Right renal pelvis (tissue), 4 donors: ENCODE data around the gene RASGRP4. TPM values are rescaled to one million over a fixed set of nuclear protein-coding genes. Genes with fewer than 3 reads are reported as not detected.
"Not testable (repeated sequence)": the region's sequence is repeated elsewhere in the genome, so short reads cannot be mapped to it uniquely, and the experiment has no call there.

Experiments used
- DNase-seq, 4 donors: peaks; one replicate each; pipeline ENCODE4 v3.0.0-alpha.2; 2013; ENCODE audit warnings: low read depth in 4 of 4, low spot score in 3 of 4, missing footprints in 1 of 4
- polyA plus RNA-seq, 4 donors: library from polyadenylated mRNA; unstranded; fragments of 120-200 nt; gene quantifications; one replicate each; pipeline ENCODE4 v1.2.1, GENCODE V29; 2013; ENCODE audit not compliant: insufficient read length in 4 of 4

Gene RASGRP4
- polyA plus RNA-seq, 4 donors = 0.53 to 1.3 (median 0.84) TPM

DNA sequence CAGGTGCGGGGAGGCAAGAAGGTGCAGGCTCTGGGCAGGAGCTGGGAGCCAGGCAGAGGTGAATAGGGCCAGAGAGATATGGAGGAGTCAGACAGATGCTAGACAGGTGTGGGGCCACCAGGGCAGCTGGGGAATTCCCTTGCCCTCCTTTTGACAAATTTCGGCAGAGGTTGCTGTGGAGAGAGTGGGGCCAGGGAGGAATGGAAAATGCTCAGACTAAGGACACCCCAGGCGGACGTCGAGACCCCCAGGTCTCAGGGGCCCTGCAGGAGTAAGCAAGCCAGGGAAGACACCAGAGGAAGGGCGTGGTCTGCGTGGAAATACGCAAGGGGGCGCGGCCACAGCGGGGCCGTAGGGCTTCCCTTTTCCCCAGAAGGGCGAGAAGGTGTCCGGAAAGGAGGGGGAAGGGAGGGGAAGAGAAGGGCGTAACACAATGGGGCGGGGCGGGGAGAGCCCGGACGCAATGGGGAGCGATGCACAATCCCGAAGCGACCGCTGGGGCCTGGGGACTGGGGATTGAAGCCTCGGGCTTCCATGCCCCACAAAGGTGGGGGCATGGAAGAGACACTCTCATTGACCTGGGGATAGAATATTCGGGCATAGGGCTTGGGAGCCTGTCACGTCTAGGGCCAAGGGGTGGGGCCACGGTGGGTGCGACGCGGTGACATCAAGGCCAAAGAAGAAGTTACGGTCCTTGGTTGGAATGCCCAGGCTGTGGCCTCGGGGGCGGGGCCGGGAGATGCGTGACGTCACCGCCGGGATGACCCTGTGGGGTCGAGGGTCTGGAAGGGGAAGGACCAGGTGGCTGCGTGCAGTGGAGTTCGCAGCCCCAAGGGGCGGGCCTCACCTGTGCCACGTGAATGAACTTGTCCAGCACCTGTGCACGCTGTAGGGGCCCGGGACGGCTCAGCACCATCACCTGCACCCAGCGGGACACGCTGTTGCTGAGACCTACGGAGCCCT, 8.2 kb downstream of the RASGRP4 start:
- no peak for DNase-seq

DNA sequence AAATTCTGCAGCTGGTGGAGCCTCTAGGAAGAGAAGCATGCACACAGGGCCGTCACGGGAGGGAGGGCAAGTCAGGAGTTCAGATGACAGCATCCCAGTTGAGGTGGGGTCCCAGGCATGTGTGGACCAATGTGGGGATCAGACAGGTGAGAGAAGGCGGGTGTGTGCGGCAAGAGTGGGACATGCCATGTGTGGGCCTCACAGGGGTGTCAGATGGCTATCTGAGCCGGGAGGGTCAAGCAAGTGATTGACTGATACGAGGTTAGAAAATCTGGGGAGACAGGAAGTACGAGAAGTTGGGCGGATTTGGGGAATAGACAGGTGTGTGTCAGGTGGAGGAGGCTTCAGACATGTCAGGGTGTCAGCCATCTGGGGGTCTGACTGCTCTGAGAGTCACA, 8.9 kb downstream of the RASGRP4 start:
- no peak for DNase-seq

DNA sequence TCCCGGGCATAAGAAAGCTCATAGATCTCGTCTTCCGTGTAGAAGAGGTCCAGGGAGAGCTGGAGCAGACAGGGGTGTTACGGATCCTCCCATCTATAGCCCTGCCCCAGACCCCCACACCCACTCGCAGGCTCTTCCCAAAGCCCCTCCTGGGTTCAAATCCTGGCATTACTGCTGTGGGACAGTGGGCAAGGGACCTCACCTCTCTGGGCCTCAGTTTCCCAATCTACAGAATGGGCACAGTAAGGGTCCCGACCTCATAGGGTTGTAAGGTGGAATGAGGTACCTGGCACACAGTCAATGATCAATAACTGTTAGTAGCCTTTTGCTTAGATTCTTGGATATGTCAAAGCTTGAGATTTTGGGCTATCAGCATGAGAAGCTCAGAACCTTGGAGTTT, 12.6 kb downstream of the RASGRP4 start:
- DNase-seq = no peak

DNA sequence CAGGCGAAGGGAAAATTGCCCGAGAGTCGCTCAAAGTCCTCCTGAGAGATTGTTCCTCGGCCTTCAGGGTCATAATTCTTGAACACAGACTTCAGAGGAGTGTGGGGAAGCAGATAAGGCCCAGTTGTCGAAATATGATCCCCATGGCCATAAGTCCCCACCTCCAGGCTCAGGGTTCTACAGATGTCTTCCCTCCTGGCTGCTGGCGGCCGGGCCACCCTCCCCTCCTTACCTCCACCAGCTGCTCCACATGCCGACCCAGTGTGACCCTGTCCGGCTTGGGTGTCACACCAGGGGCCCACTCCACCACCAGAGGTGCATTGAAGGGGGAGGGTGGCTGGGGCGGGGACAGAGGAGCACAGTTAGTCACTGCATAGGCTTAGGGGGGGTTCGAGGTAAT, 13.1 kb downstream of the RASGRP4 start:
- DNase-seq = no peak

DNA sequence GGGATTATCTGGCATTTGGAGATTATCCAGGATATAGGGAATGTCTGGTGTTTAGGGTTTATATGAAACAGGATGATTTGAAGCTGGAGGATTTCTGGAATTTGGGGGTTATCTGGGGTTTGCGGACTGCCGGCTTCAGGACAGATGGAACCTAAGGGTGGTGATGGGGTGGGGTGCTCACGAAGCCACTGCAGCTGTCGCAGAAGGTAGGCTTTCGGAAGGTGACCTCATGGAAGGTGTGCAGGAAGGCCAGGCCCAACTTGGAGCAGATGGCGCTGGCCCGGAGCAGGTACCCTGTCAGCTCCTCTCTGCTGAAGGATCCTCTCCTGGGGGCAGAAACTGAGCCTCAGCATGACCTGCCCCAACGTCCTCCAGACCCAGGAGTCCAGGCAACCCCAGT, 13.5 kb downstream of the RASGRP4 start:
- DNase-seq = no peak

DNA sequence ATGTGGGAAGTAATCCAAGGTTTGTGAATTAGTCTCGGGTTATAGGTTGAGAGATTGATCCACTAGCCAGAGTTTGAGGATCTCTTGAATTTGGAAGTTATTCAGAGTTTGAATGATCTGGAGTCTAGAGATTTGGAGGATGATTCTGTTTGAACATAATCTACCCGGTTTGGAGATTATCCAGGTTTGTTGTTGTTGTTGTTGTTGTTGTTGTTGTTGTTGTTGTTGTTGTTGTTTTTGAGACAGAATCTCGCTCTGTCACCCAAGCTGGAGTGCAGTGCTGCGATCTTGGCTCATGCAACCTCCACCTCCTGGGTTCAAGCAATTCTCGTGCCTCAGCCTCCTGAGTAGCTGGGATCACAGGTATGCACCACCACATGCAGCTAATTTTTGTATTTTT, 14.1 kb downstream of the RASGRP4 start:
- not testable (repeated sequence) for DNase-seq

DNA sequence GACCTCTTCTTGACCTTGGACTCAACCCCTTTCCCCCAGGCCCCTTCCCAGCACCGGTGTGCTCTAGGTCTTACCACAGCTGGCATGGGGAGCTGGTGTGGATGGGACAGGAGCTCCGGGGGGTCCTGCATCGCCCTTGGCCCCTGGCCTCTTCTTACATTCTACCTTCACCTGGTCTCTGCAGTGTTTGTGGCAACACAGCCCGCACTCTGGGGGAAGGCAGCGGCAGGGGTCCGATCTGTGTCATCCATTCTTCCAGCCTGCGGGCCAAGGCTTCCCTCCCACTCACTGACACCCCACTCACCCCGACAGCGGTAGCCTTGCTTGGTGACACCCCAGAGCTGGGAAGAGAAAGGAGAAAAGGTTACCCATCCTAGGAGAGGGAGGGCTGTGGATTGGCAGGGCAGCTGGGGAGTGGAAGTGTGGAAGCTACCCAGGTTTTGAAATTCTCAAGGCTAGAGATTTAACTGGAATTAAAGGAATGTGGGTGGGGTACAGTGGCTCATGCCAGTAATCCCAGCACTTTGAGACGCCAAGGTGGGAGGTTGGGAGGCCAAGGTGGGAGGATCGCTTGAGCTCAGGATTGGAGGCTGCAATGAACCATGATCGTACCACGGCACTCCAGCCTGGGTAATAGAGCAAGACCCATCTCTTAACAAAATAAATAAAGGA, 14.8 kb downstream of the RASGRP4 start:
- DNase-seq = no peak

DNA sequence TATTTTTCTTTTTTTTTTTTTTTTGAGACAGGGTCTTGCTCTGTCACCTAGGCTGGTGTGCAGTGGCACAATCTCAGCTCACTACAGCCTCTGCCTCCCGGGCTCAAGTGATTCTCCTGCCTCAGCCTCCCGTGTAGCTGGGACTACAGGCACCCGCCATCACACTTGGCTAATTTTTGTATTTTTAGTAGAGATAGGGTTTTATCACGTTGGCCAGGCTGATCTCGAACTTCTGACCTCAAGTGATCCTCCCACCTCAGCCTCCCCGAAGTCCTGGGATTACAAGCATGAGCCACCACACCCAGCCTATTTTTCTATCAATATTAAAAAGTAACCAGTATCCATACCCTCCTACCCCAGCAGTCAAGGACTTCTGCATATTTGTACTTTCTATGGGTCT, 15.6 kb downstream of the RASGRP4 start:
- DNase-seq = not testable (repeated sequence)

DNA sequence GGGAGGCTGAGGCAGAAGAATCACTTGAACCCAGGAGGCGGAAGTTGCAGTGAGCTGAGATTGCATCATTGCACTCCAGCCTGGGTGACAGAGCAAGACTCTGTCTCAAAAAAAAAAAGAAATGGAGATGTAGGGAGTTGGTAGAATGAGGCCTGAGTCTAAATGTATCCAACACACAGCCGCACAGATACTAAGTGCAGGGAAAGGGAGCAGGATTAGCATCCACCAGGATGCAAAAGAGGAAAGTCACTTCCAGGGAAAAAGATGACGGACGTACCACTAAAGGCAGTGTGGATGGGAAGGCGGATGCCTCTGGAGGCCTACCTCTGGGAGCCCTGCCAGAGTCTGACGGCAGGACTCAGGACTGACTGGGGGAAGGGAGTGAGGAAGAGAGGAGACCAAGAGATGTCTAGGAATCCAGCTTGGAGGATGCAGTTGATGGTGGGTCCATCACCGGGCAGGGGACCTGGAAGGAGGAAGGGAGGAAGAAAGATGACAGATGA, 16.3 kb downstream of the RASGRP4 start:
- no peak for DNase-seq

DNA sequence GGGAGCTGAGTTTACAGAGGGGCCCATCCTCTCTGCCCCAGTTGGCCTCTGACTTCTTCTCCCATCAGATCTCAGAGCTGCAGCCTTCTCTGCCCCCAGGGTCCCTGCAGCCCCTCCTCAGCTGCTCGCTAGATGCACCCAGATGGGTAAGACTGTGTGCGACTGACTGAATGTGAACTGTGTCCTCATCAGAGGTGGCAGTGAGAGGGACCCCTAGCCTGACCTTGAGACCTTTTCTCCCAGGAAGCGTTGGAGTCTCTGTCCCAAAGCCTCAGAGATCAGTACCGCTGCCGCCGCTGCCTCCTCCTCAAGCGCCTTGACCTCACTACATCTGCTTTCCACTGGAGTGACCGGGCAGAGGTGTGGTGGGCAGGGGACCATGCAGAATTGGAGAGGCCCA, 20.7 kb downstream of the RASGRP4 start:
- DNase-seq = no peak

DNA sequence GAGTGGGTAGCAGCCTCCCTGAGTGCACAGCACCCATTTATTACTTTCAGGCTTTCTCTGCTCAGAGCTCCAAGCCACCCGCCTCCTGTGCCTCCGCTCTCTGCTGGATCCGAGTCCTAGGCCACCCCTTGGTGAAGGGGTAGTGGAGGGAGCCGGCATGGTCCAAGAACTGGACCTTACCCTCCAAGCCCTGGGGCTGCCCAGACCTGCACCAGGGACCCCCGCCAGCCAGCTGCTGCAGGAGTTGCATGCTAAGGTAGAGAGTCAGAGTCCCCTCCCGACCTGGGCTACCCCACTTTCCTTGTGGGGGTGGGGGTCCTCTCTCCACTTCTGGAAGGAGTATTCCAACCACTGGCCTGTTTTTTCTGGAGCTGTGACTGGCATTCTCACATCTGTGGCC, 21.2 kb downstream of the RASGRP4 start:
- no peak for DNase-seq

DNA sequence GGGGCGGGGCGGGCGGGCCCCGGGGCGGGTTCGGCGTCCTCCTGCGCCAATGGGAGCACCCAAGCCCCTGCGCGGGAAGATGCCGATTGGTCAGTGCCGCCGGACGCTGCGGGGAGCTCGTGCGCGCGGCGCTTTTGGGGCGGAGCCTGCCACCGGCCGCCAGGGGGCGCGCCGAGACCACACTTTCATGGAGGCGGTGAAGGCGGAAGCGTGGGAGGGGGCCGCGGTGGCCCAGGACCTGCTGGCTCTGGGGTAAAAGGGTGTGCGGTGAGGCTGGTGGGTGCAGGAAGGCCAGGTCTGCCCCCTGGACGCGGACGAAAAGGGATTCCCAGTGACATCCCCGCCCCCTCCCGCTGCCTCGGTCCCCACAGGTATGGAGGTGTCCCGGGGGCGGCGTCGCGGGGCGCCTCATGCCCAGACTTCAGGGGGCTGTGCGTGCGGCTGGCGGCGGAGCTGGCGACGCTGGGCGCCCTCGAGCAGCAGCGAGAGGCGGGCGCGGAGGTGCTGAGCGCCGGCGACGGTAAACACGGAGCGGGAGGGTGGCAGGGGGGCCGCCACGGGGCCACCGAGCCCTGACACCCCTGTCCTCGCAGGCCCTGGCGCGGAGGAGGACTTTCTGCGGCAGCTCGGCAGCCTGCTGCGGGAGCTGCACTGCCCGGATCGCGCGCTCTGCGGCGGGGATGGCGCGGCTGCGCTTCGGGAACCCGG, 22.9 kb downstream of the RASGRP4 start, which contains the start of gene FAM98C:
TSS of gene FAM98C (plus strand) at position 127 of the 708 bp plus-strand sequence. CDS start at position 188, 61 bp downstream.
- DNase-seq = peak; percentile 95 to 97 (median 96)

DNA sequence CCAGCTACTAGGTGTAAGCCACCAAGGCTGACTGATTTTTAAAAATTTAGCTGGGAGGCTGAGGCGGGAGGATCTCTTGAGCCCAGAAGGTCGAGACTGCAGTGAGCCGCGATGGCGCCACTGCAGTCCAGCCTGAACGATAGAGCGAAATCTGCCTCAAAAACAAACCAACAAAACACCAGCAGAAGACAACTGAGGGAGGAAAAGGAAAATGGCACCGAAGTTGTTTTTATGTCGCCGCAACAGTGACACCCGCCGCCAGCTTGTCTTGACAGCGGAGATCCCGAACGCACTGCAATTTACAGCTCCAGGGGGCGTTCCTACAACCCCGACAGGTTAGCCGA, 23.4 kb downstream of the RASGRP4 start:
- no peak for DNase-seq

DNA sequence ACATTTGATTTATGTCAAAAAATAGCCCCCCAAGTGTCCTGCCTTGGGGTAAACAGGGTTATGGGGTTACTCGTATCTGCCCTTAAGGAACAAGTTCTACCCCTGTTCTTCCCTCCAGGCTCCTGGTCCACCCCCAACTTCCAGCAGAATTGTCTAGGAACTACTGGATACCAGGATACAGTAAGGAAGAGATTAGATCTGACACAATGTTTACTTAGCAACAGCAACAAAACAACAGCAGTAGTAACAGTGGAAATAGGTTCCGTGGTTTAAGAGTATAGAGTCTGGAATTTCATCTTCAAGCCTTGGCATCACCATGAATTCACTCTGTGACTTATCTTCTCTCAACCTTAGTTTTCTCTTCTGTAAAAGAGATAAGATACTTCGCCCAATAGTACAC, 24.9 kb downstream of the RASGRP4 start:
- DNase-seq = no peak

DNA sequence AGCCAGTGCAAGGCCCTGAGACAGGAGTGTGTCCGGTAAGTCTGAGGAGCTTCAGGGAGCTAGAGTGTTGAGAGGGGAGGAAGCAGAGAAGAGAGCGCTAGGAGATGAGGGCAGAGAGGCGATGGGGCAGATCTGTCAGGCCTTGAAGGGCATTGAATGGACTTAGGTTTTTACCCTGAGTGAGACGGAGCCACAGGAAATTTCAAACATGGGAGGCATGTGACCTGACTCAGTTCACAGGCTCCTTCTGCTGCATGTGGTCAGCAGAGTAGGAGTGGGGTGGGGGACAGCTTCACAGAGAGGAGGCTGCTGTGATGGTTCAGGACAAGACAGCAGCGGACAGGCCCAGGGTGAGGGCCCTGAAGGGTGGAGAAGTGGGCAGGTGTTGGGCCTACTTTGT, 25.7 kb downstream of the RASGRP4 start:
- no peak for DNase-seq

DNA sequence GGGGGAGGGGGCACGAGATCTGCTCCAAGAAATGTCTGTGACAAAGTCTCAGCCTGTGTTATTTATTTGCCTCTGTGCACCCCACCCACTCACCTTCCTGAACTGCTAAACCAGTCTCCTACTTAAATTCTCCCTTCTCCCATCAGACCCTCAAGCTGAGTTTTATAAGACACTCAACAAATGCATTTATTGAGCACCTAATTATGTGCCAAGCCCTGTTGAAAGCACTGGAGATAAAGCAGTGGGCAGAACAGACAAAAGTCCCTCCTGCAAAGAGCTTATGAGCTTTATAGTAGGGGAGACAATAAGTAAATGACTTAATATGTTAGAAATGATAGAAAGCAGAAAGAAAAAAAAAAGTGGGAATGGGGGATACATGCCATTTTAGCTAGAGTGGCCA, 26.5 kb downstream of the RASGRP4 start:
- no peak for DNase-seq

DNA sequence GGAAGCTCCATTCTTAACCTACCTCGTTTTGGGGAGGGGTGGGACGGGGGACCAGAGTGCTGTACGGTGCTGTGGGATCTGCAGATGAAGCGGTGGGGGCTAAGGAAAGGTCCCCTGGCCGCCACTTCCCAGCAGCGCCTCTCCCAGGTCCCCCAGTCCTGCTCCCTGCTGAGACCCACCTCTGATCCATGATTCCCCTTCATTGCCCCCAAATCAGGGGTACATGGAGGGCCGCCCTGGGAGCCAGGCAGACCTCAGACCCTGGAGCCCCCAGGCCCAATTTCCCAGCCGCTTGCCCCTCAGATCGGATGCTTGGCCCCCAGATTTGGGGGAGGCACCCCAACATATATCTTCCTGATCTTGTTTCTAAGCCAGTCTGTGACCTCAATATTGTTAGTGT, 26.9 kb downstream of the RASGRP4 start:
- DNase-seq = no peak

DNA sequence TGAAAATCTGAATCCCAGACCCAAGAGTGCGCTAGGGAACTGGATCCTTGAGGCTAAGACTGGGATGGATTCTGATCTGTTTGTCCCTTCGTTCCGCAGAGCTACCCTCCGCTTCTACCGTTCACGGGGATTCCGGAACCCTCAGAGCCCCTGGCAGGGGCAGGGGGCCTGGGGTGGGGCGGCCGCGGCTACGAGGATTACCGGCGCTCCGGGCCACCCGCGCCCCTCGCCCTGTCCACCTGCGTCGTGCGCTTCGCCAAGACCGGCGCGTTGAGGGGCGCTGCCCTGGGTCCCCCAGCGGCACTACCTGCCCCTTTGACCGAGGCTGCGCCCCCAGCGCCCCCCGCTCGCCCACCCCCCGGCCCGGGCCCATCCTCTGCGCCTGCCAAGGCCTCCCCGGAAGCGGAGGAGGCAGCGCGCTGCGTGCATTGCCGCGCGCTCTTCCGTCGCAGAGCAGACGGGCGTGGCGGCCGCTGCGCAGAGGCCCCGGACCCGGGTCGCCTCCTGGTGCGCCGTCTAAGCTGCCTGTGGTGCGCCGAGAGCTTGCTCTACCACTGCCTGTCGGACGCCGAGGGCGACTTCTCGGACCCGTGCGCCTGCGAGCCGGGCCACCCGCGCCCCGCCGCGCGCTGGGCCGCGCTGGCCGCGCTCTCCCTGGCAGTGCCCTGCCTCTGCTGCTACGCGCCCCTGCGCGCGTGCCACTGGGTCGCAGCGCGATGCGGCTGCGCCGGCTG, 30.5 kb downstream of the RASGRP4 start:
- no peak for DNase-seq

DNA sequence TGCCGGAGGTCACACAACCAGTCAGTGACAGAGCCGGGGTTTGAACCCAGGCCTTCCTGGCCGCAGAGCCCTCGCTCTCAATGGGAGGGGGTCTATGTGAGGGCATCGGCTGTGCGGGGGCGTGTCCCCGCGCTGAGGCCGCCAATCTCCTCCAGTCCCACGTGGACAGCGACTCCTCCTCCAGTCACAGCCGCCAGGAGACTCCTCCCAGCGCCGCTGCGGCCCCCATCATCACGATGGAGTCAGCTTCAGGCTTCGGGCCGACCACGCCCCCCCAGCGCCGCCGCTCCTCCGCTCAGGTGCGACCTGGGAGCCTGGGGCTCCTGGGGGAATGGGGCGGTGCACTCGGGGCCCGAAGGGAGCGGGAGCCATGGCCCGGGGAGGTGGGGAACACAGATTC, 31.5 kb downstream of the RASGRP4 start:
- DNase-seq = no peak

DNA sequence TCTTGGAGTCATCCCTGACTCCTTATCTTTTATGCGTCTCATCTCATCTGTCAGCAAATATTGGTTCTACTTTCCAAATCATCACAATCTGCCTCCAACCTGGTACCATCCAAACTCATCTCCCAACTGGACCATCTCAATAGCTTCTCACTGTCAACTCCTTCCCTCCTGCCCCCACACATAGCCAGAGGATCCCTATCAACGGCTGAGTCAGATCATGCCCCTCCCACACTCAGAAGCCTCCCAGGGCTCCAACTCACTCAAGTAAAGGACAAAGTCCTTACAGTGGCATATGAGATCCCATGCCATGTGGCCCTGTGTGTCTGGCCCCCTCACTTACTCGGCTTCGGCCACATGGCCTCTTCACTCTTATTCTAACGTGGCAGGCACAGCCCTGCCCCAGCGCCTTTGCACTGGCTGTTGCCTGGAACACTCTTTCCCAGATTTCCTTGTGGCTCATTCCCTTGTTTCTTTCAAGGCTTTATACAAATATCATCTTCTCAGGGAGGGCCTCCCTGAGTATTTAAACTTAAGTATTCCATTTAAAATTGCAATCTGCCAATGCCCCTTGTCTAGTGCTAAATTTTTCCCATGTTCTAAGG, 33.2 kb downstream of the RASGRP4 start:
- DNase-seq = no peak
